ENCODE measurements around the gene SORL1. TPM values are rescaled to one million over a fixed set of nuclear protein-coding genes. Genes with fewer than 3 reads are reported as not detected.

SORL1 gene
- total RNA-seq, 1 experiment from 2014 or later: 0.10 TPM

GRCh38 chr11:121535129-121535796 is 83.1 kb downstream of the SORL1 start:
- Histone ChIP-seq H3K9me3 (replicated peaks) (no peaks in the 10 kb centered on the region), H3K4me3 (no peak overlapping the region), H3K27me3 (no peaks in the 10 kb centered on the region), H3K27ac (no peak overlapping the region), H3K36me3 (no peaks in the 10 kb centered on the region), H3K4me1 (no peaks in the 10 kb centered on the region)
- DNase-seq: no peak

GRCh38 chr11:121536126-121536525 is 84.0 kb downstream of the SORL1 start:
- DNase-seq: no peak
- no peak overlapping the region for H3K27ac ChIP-seq
- no peaks in the 10 kb centered on the region for H3K4me1 ChIP-seq
- H3K4me3 ChIP-seq: no peak overlapping the region
- no peaks in the 10 kb centered on the region for H3K9me3 ChIP-seq (replicated peaks)
- no peaks in the 10 kb centered on the region for H3K27me3 ChIP-seq
- H3K36me3 ChIP-seq: no peaks in the 10 kb centered on the region

GRCh38 chr11:121538054-121538453 is 85.9 kb downstream of the SORL1 start:
- no peaks in the 10 kb centered on the region for H3K36me3 ChIP-seq
- no peak overlapping the region for H3K27ac ChIP-seq
- H3K4me3 ChIP-seq: no peak overlapping the region
- H3K9me3 ChIP-seq (replicated peaks): no peaks in the 10 kb centered on the region
- H3K27me3 ChIP-seq: no peaks in the 10 kb centered on the region
- no peaks in the 10 kb centered on the region for H3K4me1 ChIP-seq
- DNase-seq: no peak

GRCh38 chr11:121539000-121539399 is 86.9 kb downstream of the SORL1 start:
- no peak for DNase-seq
- no peak overlapping the region for H3K27ac ChIP-seq
- no peaks in the 10 kb centered on the region for H3K4me1 ChIP-seq
- no peaks in the 10 kb centered on the region for H3K27me3 ChIP-seq
- no peaks in the 10 kb centered on the region for H3K36me3 ChIP-seq
- no peak overlapping the region for H3K4me3 ChIP-seq
- no peaks in the 10 kb centered on the region for H3K9me3 ChIP-seq (replicated peaks)

- H3K4me3 ChIP-seq: no peak overlapping the region
- H3K9me3 ChIP-seq (replicated peaks): no peaks in the 10 kb centered on the region
- no peak overlapping the region for H3K27ac ChIP-seq
- no peaks in the 10 kb centered on the region for H3K4me1 ChIP-seq
- DNase-seq: no peak
- no peaks in the 10 kb centered on the region for H3K36me3 ChIP-seq
- H3K27me3 ChIP-seq: no peaks in the 10 kb centered on the region
Measured at GRCh38 chr11:121540627-121541026, 88.5 kb downstream of the SORL1 start.

GRCh38 chr11:121543836-121544380 is 91.8 kb downstream of the SORL1 start:
- no peaks in the 10 kb centered on the region for H3K27me3 ChIP-seq
- no peak overlapping the region for H3K4me3 ChIP-seq
- H3K9me3 ChIP-seq (replicated peaks): no peaks in the 10 kb centered on the region
- no peak for DNase-seq
- no peaks in the 10 kb centered on the region for H3K4me1 ChIP-seq
- no peak overlapping the region for H3K27ac ChIP-seq
- H3K36me3 ChIP-seq: no peaks in the 10 kb centered on the region

- Histone ChIP-seq H3K4me1 (no peaks in the 10 kb centered on the region), H3K36me3 (no peaks in the 10 kb centered on the region), H3K27me3 (no peaks in the 10 kb centered on the region), H3K27ac (no peak overlapping the region), H3K9me3 (replicated peaks) (no peaks in the 10 kb centered on the region), H3K4me3 (no peak overlapping the region)
- DNase-seq: no peak
Measured at GRCh38 chr11:121544956-121545355, 92.8 kb downstream of the SORL1 start.

- Histone ChIP-seq H3K4me1 (no peaks in the 10 kb centered on the region), H3K36me3 (no peaks in the 10 kb centered on the region), H3K27ac (no peak overlapping the region), H3K9me3 (replicated peaks) (no peaks in the 10 kb centered on the region), H3K4me3 (no peak overlapping the region), H3K27me3 (no peaks in the 10 kb centered on the region)
- no peak for DNase-seq
Measured at GRCh38 chr11:121547574-121547973, 95.5 kb downstream of the SORL1 start.

GRCh38 chr11:121550247-121551030 is 98.3 kb downstream of the SORL1 start:
- Histone ChIP-seq H3K36me3 (no peaks in the 10 kb centered on the region), H3K27me3 (no peaks in the 10 kb centered on the region), H3K9me3 (replicated peaks) (no peaks in the 10 kb centered on the region), H3K4me1 (no peaks in the 10 kb centered on the region), H3K4me3 (no peak overlapping the region), H3K27ac (no peak overlapping the region)
- no peak for DNase-seq

GRCh38 chr11:121551463-121551862 is 99.3 kb downstream of the SORL1 start:
- Histone ChIP-seq H3K4me3 (no peak overlapping the region), H3K27me3 (no peaks in the 10 kb centered on the region), H3K9me3 (replicated peaks) (no peaks in the 10 kb centered on the region), H3K36me3 (no peaks in the 10 kb centered on the region), H3K4me1 (no peaks in the 10 kb centered on the region), H3K27ac (no peak overlapping the region)
- no peak for DNase-seq

- DNase-seq: no peak
- no peaks in the 10 kb centered on the region for H3K27me3 ChIP-seq
- H3K4me1 ChIP-seq: no peaks in the 10 kb centered on the region
- H3K27ac ChIP-seq: no peak overlapping the region
- H3K36me3 ChIP-seq: no peaks in the 10 kb centered on the region
- H3K9me3 ChIP-seq (replicated peaks): no peaks in the 10 kb centered on the region
- no peak overlapping the region for H3K4me3 ChIP-seq
Measured at GRCh38 chr11:121552154-121552553, 100.0 kb downstream of the SORL1 start.

- no peak overlapping the region for H3K27ac ChIP-seq
- H3K4me3 ChIP-seq: no peak overlapping the region
- DNase-seq: no peak
- H3K9me3 ChIP-seq (replicated peaks): no peaks in the 10 kb centered on the region
- H3K4me1 ChIP-seq: no peaks in the 10 kb centered on the region
- no peaks in the 10 kb centered on the region for H3K36me3 ChIP-seq
- H3K27me3 ChIP-seq: no peaks in the 10 kb centered on the region
Measured at GRCh38 chr11:121552644-121553043, 100.5 kb downstream of the SORL1 start.

- Histone ChIP-seq H3K4me3 (no peak overlapping the region), H3K36me3 (no peaks in the 10 kb centered on the region), H3K27me3 (no peaks in the 10 kb centered on the region), H3K27ac (no peak overlapping the region), H3K9me3 (replicated peaks) (no peaks in the 10 kb centered on the region), H3K4me1 (no peaks in the 10 kb centered on the region)
- DNase-seq: no peak
Measured at GRCh38 chr11:121553389-121553788, 101.3 kb downstream of the SORL1 start.

GRCh38 chr11:121553806-121554205 is 101.7 kb downstream of the SORL1 start:
- no peak overlapping the region for H3K4me3 ChIP-seq
- H3K4me1 ChIP-seq: no peaks in the 10 kb centered on the region
- H3K36me3 ChIP-seq: no peaks in the 10 kb centered on the region
- DNase-seq: no peak
- no peaks in the 10 kb centered on the region for H3K27me3 ChIP-seq
- H3K9me3 ChIP-seq (replicated peaks): no peaks in the 10 kb centered on the region
- no peak overlapping the region for H3K27ac ChIP-seq

- Histone ChIP-seq H3K27me3 (no peaks in the 10 kb centered on the region), H3K4me3 (no peak overlapping the region), H3K9me3 (replicated peaks) (no peaks in the 10 kb centered on the region), H3K27ac (no peak overlapping the region), H3K4me1 (no peaks in the 10 kb centered on the region), H3K36me3 (no peaks in the 10 kb centered on the region)
- no peak for DNase-seq
Measured at GRCh38 chr11:121554552-121554951, 102.4 kb downstream of the SORL1 start.
